PC-3 (cell line): ENCODE data around the gene ITGAE. TPM values are rescaled to one million over a fixed set of nuclear protein-coding genes. Genes with fewer than 3 reads are reported as not detected.

Source experiments
- ATAC-seq: fragments of 200-7000 bp; cut with Tn5 transposase; 2 replicates; pipeline ENCODE4 v1.9.1; 2020; ENCODE audit warnings: mild to moderate bottlenecking, moderate library complexity
- BruUV-seq: library from RNA; stranded (reverse); fragments of 400-500 nt; replicated peaks from 2 replicates; lab custom pipeline; 2021; lab: Mats Ljungman, UMichigan
- CTCF ChIA-PET: fragments of 300-600 bp; sonication (Branson Sonifier 250); formaldehyde crosslinking; loops from one replicate; lab custom pipeline; 2022; ENCODE audit warnings: antibody characterized with exemption; lab: Charles Lee
- POLR2A ChIA-PET: fragments of 300-600 bp; sonication (Branson Sonifier 250); formaldehyde crosslinking; loops from one replicate; lab custom pipeline; 2022; ENCODE audit warnings: antibody characterized with exemption; ENCODE audit not compliant: unreplicated experiment; lab: Charles Lee
- DNase-seq: peaks from one replicate; pipeline ENCODE4 v3.0.0-alpha.2; 2015
- H2AFZ ChIP-seq: fragments of 300-600 bp; sonication (generic); 2 replicates; pipeline ENCODE4 v1.6.0; 2016; ENCODE audit warnings: antibody characterized with exemption, low read length
- H3F3A ChIP-seq: fragments of 300-600 bp; sonication (generic); one replicate; pipeline ENCODE4 v1.6.0; 2017; ENCODE audit warnings: antibody characterized with exemption, low read length, control low read depth, mild to moderate bottlenecking; ENCODE audit not compliant: unreplicated experiment
- H3K27ac ChIP-seq: fragments of 300-600 bp; sonication (generic); 2 replicates; pipeline ENCODE4 v1.5.1; 2016; ENCODE audit warnings: mild to moderate bottlenecking, low read length
- H3K27me3 ChIP-seq: fragments of 300-600 bp; sonication (generic); 2 replicates; pipeline ENCODE4 v1.6.1; 2016; ENCODE audit warnings: low read length, mixed read lengths
- H3K36me3 ChIP-seq: fragments of 300-600 bp; sonication (generic); 2 replicates; pipeline ENCODE4 v1.6.1; 2016; ENCODE audit warnings: low read depth, mixed run types, low read length, mixed read lengths
- H3K4me1 ChIP-seq: fragments of 300-600 bp; sonication (generic); 2 replicates; pipeline ENCODE4 v1.5.1; 2016; ENCODE audit warnings: low read length; ENCODE audit not compliant: insufficient read depth
- H3K4me2 ChIP-seq: fragments of 300-600 bp; sonication (generic); 2 replicates; pipeline ENCODE4 v1.6.0; 2016; ENCODE audit warnings: low read length
- H3K4me3 ChIP-seq: fragments of 300-600 bp; sonication (generic); 2 replicates; pipeline ENCODE4 v1.5.1; 2016; ENCODE audit warnings: mild to moderate bottlenecking, low read length, mixed read lengths
- H3K79me2 ChIP-seq: fragments of 300-600 bp; sonication (generic); 2 replicates; pipeline ENCODE4 v1.6.1; 2017; ENCODE audit warnings: low read length, mixed read lengths
- H3K9ac ChIP-seq: fragments of 300-600 bp; sonication (generic); 2 replicates; pipeline ENCODE4 v1.6.0; 2016; ENCODE audit warnings: mild to moderate bottlenecking, low read length
- H3K9me2 ChIP-seq: fragments of 300-600 bp; sonication (generic); replicated peaks from 2 replicates; pipeline ENCODE4 v1.6.1; 2016; ENCODE audit warnings: mixed run types, low read length, mixed read lengths
- H3K9me3 ChIP-seq: fragments of 300-600 bp; sonication (generic); 2 replicates; pipeline ENCODE4 v1.6.1; 2016; ENCODE audit warnings: low read length, mixed read lengths
- H4K20me1 ChIP-seq: fragments of 300-600 bp; sonication (generic); 2 replicates; pipeline ENCODE4 v1.6.1; 2016; ENCODE audit warnings: low read length, mixed read lengths
- CTCF ChIP-seq: fragments of 300-600 bp; sonication (generic); conservative IDR thresholded peaks from 2 replicates; pipeline ENCODE4 v1.5.1; 2017; ENCODE audit warnings: antibody characterized with exemption, low read depth, mild to moderate bottlenecking, low read length
- EZH2 ChIP-seq: fragments of 300-600 bp; sonication (generic); IDR thresholded peaks from one replicate; pipeline ENCODE4 v1.6.1; 2017; ENCODE audit warnings: antibody characterized with exemption, mild to moderate bottlenecking, low read length; ENCODE audit not compliant: unreplicated experiment
- EZH2phosphoT487 ChIP-seq: fragments of 300-600 bp; sonication (generic); IDR thresholded peaks from 2 replicates; pipeline ENCODE4 v1.6.1; 2018; ENCODE audit warnings: mild to moderate bottlenecking, antibody characterized with exemption, low read length, borderline replicate concordance
- intact Hi-C: fragments of 100-400 bp; cut with micrococcal nuclease; formaldehyde crosslinking; loops from 2 replicates; pipeline ENCODE4 v1.9.0; 2023
- total RNA-seq: library from RNA; depleted of rRNA; stranded (reverse); fragments of >200 nt; gene quantifications from 2 replicates; pipeline ENCODE4 v1.2.3, GENCODE V29; 2014

The ITGAE gene
- total RNA-seq, 1 experiment from 2014 or later: 42.0 TPM

DNA sequence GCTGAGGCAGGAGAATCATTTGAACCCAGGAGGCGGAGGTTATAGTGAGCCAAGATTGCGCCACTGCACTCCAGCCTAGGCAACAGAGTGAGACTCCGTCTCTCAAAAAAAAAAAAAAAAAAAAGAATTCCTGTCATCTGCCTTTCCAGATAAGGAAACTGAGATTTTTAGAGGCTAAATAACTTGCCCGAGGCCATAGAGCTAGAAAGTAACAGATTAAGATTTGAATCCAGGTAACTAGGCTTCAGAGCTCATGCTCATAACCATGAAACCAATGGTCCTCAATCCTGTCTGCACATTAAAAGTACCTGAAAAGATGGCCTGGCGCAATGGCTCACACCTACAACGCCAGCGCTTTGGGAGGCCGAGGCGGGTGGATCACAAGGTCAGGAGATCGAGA lies 35.6 kb upstream of the ITGAE start:
- ChIA-PET POLR2A (interaction anchor here (0.7 kb wide), 1 partner anchor 28 kb away, joined by 4 read pairs; no protein-coding TSS in a partner anchor), CTCF (no interaction called here)
- Histone ChIP-seq H4K20me1 (no peaks in the 10 kb centered on the region), H3K9me3 (no peaks in the 10 kb centered on the region), H3K36me3 (peaks cover 7% of the 10 kb centered on the region; the same call in 1 of the 2 replicates), H3K4me2 (no peak overlapping the region), H3K27ac (no peak overlapping the region), H2AFZ (no peak overlapping the region), H3K79me2 (0 out of 2 replicates have a peak, but pooled peaks cover 10% of the 10 kb centered on the region), H3K27me3 (no peaks in the 10 kb centered on the region), H3K9me2 (no peaks in the 10 kb centered on the region), H3K4me1 (no peaks in the 10 kb centered on the region), H3K9ac (no peak overlapping the region), H3F3A (no peaks in the 10 kb centered on the region), H3K4me3 (no peak overlapping the region)
- TF ChIP-seq CTCF: no peak
- TF ChIP-seq EZH2: no peak
- TF ChIP-seq EZH2phosphoT487: no peak
- ATAC-seq: no peak
- no peak for DNase-seq
- no TSS peak for BruUV-seq
- intact Hi-C loops: no loop called here

DNA sequence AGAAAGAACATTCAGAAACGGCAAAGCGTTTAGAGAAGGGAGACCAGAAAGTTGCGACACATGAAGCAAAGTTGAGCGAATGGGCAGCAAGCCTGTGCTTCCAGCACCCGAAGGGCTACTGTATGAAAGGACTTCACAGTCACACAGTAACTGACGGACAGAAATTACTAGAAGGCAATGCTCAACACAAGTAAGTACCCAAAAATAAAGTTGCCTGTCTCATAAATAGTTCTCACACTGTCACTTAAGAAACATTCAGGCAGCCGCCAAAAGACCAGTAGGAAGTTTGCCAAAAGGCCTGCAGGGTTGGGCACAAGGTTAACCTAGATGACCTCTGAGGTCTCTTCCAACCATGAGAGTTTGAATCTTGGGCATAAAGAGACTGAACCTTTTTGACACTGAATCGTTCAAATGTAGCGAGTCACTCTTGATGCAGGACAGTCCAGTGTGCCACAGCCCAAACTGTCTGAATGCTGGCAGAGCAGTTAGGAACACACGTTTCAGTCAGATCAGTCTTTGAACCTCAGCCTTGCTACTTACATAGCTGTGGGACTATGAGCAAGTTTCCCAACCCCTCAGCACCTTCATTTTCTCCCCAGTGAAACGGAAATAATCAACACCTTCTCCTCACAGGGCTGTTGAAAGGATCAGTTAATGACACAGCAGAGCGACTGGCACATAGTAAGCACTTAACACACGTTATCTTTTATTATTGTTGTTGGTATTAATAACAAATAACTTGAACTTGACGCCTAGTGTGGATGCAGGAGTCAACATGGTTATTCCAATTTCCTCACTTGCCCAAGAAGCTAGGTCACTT lies 34.6 kb upstream of the ITGAE start:
- ChIA-PET POLR2A (no interaction called here), CTCF (no interaction called here)
- intact Hi-C loops: no loop called here
- H3K27ac ChIP-seq: no peak overlapping the region
- TF ChIP-seq EZH2 (no peak), EZH2phosphoT487 (no peak), CTCF (no peak)
- no peaks in the 10 kb centered on the region for H3F3A ChIP-seq
- no peaks in the 10 kb centered on the region for H3K9me2 ChIP-seq
- H3K79me2 ChIP-seq: 0 out of 2 replicates have a peak, but pooled peaks cover 10% of the 10 kb centered on the region
- H3K4me2 ChIP-seq: no peak overlapping the region
- H3K27me3 ChIP-seq: no peaks in the 10 kb centered on the region
- no peaks in the 10 kb centered on the region for H3K9me3 ChIP-seq
- DNase-seq: no peak
- H4K20me1 ChIP-seq: no peaks in the 10 kb centered on the region
- peaks cover 7% of the 10 kb centered on the region; the same call in 1 of the 2 replicates for H3K36me3 ChIP-seq
- ATAC-seq: no peak
- no peaks in the 10 kb centered on the region for H3K4me1 ChIP-seq
- no peak overlapping the region for H3K9ac ChIP-seq
- no TSS peak for BruUV-seq
- no peak overlapping the region for H2AFZ ChIP-seq
- no peak overlapping the region for H3K4me3 ChIP-seq

GRCh38 chr17:3834811-3835210 lies 33.8 kb upstream of the ITGAE start:
- Histone ChIP-seq H3F3A (no peaks in the 10 kb centered on the region), H3K9me3 (no peaks in the 10 kb centered on the region), H3K9ac (no peak overlapping the region), H3K27ac (no peak overlapping the region), H3K79me2 (0 out of 2 replicates have a peak, but pooled peaks cover 10% of the 10 kb centered on the region), H3K4me2 (no peak overlapping the region), H3K36me3 (peaks cover 7% of the 10 kb centered on the region; the same call in 1 of the 2 replicates), H2AFZ (no peak overlapping the region), H4K20me1 (no peaks in the 10 kb centered on the region), H3K4me1 (no peaks in the 10 kb centered on the region), H3K9me2 (no peaks in the 10 kb centered on the region), H3K4me3 (no peak overlapping the region), H3K27me3 (no peaks in the 10 kb centered on the region)
- CTCF ChIA-PET: no interaction called here
- no peak for DNase-seq
- POLR2A ChIA-PET: no interaction called here
- ATAC-seq: no peak
- no TSS peak for BruUV-seq
- intact Hi-C loops: no loop called here
- TF ChIP-seq EZH2phosphoT487 (no peak), EZH2 (no peak), CTCF (no peak)
